H1 (cell line): ENCODE results near the gene CEND1. TPM values are rescaled to one million over a fixed set of nuclear protein-coding genes. Genes with fewer than 3 reads are reported as not detected.

Experiments used
- RBBP5 ChIP-seq: IDR thresholded peaks from 2 replicates; pipeline ENCODE4 v1.7.1; 2012; ENCODE audit warnings: low read depth, mild to moderate bottlenecking, inconsistent platforms, low read length, moderate library complexity, borderline replicate concordance
- USF2 ChIP-seq: IDR thresholded peaks from 2 replicates; pipeline ENCODE4 v1.6.1; 2011; ENCODE audit warnings: low read length, improper control_type of control experiment
- polyA plus RNA-seq, 7 experiments: library from polyadenylated mRNA; depleted of rRNA in 3 of 7; stranded (reverse) in 5 of 7; unstranded in 2 of 7; fragments of >200 nt in 5 of 7; fragments of 200-250 nt in 2 of 7; gene quantifications; 1 replicate in 5 of 7; 2 replicates in 1 of 7; 4 replicates in 1 of 7; pipeline versions ENCODE4 v1.2.1 to v1.2.3, GENCODE V29; 2011 to 2013; ENCODE audit warnings: missing spikeins in 2 of 7, mixed read lengths in 2 of 7
- total RNA-seq: library from RNA; stranded (reverse); fragmentation: NEBNext Ultra II Directional; extraction: Animal tissue kit (Norgen Biotek cat#: 25700); gene quantifications from 2 replicates; pipeline ENCODE4 v1.2.1, GENCODE V29; 2021

Gene CEND1
- total and polyA plus RNA-seq, 2 of the 8 experiments (the other 6 are each of a cell fraction or from before 2014, with no cell fraction given), result 0.82 to 5.0 TPM

- no peak for TF ChIP-seq RBBP5
- peak; percentile 5; the same call in 1 of the 2 replicates for TF ChIP-seq USF2
Measured at GRCh38 chr11:790721-791564, 1.1 kb upstream of the CEND1 start (continued).
